GM20000 (cell line): ENCODE results near the gene LCLAT1.

Experiments used
- DNase-seq: peaks from one replicate; pipeline ENCODE4 v3.0.0; 2012; ENCODE audit warnings: low spot score
- CTCF ChIP-seq: IDR thresholded peaks from 2 replicates; pipeline ENCODE4 v1.5.1; 2012; ENCODE audit warnings: mild to moderate bottlenecking, control low read depth; ENCODE audit errors: extremely low read depth, missing control alignments

Gene LCLAT1

DNA sequence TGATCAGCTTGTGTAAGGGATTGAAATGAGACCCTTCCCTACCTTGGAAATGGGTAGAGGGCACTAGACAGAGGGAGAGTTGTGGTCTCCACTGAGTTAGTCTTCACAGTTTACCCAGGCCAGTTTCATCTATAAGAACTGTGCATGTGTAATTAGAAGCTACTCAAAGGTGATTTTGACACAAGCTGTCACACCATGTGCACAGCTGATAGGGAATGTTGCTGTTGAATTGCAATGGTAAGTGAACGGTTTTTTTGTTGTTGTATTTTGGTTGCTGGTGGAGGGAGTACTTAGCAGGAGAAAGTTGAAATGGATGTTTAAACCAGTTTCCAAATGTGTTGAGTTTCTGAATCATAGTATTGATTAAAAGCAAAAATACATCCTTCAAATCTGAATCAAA is 168.9 kb downstream of the LCLAT1 start:
- no peak for TF ChIP-seq CTCF
- DNase-seq: no peak

DNA sequence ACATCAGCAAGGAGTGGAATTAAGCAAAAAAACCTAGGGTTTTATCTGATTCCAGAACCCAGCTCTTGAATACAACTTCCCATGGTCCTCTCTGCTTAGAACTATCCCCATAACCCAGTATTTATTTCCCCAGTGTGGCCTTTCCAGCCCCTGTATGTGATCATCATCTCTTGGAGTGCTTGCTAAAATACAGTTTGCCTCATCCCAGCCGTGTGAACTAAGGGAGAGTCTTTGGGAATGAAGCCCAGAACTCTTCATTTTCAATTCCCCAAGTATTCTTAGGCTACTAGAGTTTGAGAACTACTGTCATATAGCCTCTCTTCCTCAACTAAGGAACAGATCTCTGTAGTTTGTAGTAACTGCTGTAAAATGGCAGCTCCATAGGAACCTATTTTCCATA is 173.1 kb downstream of the LCLAT1 start:
- no peak for DNase-seq
- TF ChIP-seq CTCF: no peak

DNA sequence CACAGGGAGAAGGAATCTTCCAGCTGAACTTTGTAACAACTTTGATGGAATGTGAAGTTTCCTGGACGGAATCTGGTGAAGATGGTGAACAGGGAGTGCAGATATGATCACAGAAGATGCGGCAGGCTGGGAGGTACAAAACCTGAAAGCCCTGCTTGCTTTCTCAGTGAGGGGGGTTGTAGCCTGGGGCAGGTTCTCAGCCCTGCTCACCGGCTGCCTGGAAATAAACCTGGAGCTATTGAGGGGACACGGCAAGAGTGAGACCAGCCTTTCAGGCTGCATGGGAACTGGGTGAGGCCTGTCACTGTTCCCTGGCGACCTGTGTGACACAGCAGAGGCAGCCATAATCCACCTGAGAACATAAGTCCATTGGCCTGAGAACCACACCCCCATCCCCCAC is 174.8 kb downstream of the LCLAT1 start:
- no peak for DNase-seq
- TF ChIP-seq CTCF: no peak

GRCh38 chr2:30622452-30622851 is 175.4 kb downstream of the LCLAT1 start:
- DNase-seq: no peak
- TF ChIP-seq CTCF: no peak

DNA sequence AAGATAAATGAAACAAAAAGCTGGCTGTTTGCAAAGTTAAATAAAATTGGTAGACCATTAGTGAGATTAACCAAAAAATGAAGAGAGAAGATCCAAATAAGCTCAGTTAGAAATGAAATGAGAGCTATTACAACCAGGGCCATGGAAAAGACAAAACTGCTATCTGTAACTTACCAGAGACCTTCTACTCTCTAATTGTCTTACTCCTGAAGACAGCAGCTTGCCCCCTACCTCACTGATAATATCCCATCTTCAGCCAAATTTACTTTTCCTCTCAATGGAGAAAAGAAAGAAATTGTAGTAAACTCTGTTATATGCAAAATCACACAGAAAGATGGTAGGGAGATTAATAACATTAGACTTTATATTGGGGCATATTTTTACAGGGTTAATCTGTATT is 178.2 kb downstream of the LCLAT1 start:
- no peak for TF ChIP-seq CTCF
- no peak for DNase-seq

- no peak for TF ChIP-seq CTCF
- no peak for DNase-seq
Observed at GRCh38 chr2:30625701-30626100, 178.7 kb downstream of the LCLAT1 start.

DNA sequence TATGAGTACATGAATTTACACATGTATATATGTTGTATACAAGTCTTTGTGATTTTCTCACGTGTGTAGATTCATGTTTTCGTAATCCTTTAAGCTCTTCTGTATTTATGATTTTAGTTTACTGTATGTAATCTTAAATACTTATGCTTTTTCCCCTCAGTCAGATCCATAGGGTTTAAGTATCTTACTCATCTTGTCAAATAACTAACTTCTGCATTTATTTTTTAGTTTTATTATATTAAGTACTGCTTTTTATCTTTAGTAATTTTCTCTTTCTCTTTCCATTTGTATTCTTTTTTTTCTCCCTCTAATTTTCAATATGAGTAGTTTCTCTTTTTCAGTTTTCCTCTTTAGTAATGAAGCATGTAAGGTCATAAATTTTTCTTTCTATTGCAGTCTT is 179.4 kb downstream of the LCLAT1 start:
- no peak for TF ChIP-seq CTCF
- DNase-seq: no peak
